GM12892 (cell line): ENCODE results near the gene DLG2.

Source experiments
- POLR2A ChIP-seq: IDR thresholded peaks from 2 replicates; pipeline ENCODE4 v1.6.1; 2011; ENCODE audit warnings: low read depth, low read length, control low read depth
- POLR2AphosphoS5 ChIP-seq: IDR thresholded peaks from 2 replicates; pipeline ENCODE4 v1.6.1; 2011; ENCODE audit warnings: low read depth, low read length, control low read depth
- TAF1 ChIP-seq: IDR thresholded peaks from 2 replicates; pipeline ENCODE4 v1.6.1; 2011; ENCODE audit warnings: low read depth, mild to moderate bottlenecking, control low read depth, low read length, borderline replicate concordance

GRCh38 chr11:84795698-84796097, 831.4 kb downstream of the DLG2 start:
- TF ChIP-seq POLR2AphosphoS5 (no peak), POLR2A (no peak), TAF1 (no peak)
